HuH-7 (cell line): ENCODE data around the gene CCBE1.

Experiments used
- DNase-seq: peaks from one replicate; pipeline ENCODE4 v3.0.0; 2011; ENCODE audit warnings: low spot score

The CCBE1 gene

DNA sequence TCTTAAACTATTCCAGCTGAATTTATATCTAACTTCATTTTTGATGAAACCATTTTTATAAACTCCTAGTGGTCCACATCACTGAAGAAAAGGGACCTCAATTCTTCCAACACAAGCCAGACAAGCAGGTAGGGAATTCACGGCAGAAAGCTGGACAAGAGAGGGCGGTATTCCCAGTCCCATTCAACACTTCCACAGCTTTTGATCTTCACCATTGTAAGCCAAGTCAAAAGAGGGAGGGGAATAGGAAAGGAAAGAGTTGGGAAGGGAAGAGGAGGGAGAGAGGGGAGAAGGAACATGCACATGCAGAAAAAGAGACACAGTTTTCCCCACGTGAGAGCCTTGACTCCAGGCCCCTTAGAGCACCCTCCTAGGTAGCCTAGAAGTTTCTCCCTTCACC lies 77.4 kb downstream of the CCBE1 start:
- DNase-seq = no peak

DNA sequence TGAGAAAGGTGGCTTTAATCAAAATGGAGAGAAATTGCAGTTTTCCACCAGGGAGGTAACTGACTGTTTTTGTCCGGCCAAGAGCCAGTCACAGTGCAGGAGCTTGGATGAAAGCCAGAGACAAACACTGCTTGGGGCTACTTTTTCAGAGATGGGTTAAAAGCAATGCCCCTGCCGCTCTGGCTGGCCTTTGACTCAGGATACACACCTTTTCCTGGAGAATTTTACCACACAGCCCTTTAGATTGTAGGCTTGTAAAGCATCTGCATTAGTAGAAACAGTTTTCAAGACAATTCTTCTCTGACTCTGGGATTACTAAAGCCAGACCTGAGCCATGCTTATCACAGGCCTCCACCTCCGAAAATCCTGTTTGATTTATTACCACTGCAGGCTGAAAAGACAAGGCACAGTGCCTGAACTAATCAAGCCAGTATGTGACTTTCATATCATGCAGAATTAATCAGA lies 79.7 kb downstream of the CCBE1 start:
- DNase-seq = no peak

DNA sequence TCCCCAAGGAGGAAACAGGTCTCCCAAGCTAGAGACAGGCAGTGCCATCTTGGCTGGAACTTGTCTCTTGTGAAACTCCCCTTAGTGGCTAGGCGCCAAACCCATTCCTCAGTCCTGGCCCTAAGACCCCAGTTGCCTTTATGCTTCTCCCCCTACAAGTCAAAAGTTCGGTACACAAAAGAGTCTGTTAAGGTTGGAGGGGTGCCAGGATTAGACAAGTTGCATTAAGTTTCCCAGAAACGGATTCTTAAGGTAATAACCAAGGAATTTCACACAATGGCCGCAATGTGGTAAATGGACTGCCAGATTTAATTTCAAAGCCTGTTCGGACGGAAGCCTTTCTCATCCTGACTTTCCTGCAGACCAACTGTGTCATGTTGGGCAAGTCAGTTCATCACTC lies 80.7 kb downstream of the CCBE1 start:
- no peak for DNase-seq

DNA sequence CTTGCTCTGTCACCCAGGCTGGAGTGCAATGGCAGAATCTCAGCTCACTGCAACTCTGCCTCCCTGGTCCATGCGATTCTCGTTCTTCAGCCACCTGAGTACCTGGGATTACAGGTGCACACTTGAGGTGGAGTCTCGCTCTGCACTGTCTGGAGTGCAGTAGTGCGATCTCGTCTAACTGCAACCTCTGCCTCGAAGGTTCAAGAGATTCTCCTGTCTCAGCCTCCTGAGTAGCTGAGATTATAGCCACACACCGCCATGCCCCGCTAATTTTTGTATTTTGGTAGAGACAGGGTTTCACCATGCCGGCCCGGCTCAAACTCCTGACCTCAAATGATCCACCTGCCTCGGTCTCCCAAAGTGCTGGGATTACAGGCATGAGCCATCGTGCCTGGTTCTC lies 83.3 kb downstream of the CCBE1 start:
- no peak for DNase-seq

DNA sequence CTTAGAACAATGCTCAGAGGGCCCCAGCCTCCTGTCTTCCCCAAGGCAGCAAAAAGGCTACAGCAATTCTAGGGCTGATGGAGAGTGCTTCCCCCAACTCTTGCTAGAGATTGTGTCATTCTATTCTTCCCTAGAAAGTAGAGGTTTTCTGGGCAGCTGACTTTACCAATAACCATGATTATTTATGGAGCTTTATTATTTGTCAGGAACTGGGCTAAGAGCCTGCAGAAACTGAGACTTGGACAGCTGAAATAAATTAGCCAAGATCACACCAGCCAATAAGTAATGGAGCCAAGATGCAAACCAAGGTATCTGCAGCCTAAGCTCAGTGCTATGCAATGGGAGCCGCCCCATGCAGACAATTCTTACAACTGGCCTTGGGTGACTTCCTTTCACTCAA lies 84.8 kb downstream of the CCBE1 start:
- DNase-seq = no peak

DNA sequence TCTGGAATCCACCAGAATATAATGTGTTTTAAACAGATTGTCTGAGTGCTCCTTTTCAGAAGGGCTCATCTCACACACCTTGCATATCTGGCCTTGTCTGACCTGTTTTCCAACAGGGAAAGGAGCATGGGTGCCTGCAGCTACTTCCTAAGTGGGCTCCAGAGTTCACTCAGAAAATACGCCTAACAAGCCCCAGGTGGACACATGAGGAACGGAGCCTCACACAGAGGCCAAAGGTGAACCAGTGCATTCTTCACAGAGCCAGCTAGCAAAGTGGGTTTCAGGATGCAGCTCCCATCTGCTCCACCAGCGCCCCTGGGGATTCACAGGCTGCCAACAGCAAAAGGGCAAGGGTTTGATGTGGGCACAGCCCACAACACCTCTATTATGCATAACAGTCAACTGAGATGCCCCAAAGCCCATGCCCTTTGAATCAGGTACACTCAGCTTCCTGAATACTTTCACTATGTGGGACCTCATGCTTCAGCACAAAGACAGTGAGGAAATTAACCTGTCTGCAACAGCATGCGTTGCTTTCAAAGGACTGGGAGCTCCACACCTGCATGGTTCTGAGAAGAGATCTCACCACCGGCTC lies 86.6 kb downstream of the CCBE1 start:
- DNase-seq = no peak

DNA sequence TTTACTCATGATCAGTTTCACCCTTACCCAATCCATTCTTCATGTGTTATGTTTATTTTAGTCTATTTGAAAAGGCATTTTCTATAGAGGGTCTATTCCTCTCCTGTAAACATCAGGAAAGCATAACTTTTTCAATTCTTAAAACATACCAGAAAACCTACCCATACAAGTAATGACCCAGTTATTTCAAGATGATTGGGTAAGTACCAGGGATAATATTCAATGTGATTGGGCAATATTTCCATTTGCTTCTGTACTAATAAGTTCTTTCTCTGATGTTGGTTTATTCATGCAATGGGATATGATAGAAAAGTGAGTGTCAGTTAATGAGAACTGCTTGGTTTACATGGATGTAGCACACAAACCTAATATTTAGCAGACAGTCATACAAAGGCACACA lies 87.6 kb downstream of the CCBE1 start:
- no peak for DNase-seq

DNA sequence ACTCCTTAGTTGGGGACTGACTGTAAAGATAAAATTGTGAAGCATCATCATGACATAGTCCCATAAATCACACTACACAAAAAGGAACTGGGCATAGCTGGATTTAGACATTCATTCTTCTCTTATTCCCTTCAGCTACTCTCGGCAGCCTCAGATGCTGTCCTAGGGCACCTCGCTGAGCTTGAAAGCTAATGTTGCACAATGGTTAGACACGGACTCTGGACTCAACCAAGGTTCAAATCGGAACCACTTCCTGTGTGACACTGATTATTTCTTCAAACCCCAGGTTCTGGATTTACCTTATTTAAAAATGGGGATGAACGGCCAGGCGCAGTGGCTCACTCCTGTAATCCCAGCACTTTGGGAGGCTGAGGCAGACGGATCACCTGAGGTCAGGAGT lies 89.8 kb downstream of the CCBE1 start:
- DNase-seq = no peak

DNA sequence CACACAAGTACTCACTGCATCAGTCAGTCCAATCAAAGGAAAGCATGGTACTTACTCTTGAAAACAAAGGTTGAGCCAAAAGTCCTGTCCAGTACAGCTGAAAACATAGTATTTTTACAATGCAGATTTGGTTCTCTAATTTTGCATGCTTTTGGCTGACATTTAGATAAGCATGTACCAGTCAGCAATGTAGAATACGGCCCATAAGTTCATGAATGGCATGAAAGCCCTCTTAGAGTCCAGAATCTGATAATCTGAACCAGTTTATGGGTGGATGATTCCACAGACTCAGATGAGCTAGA lies 90.2 kb downstream of the CCBE1 start:
- DNase-seq = no peak

DNA sequence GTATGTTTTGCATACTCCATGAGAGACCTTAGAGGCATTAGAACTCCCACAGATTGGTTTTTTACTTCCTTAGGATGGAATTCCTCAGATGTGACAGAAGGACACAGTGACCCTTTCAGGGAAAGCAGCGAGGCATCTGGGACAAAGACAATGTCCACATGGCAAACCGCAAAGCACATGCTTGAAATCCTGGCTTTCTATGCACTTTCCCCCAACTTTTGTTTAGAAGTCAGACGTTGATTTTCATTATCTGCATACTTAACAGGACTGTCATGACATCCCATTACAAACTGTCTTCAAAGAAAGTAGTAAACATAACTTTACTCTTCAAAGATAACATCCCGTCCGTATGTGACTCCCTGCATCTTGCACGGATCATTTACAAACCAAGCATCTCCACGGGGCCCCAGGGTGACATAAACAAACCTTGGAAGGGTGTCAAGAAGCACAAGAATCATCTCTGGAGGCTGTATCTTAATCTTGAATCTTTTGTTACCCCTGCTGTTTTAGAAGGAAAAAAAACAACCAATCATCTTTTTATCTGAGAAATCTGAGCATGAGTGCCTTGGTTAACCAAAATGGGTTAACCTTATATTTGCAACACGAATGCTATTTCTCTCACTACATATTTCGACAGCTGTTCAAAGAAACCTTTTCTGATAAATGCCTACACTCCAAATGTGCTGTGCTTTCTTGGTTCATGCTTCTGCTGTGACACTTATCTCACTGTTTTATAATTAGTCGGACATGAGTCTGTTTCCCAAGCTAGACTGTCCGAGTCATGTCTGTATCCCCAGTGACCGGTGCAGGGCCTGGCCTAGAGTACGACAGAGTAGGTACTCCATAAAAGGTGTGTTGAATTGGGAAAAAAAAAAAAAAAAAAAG lies 90.8 kb downstream of the CCBE1 start:
- DNase-seq = no peak

DNA sequence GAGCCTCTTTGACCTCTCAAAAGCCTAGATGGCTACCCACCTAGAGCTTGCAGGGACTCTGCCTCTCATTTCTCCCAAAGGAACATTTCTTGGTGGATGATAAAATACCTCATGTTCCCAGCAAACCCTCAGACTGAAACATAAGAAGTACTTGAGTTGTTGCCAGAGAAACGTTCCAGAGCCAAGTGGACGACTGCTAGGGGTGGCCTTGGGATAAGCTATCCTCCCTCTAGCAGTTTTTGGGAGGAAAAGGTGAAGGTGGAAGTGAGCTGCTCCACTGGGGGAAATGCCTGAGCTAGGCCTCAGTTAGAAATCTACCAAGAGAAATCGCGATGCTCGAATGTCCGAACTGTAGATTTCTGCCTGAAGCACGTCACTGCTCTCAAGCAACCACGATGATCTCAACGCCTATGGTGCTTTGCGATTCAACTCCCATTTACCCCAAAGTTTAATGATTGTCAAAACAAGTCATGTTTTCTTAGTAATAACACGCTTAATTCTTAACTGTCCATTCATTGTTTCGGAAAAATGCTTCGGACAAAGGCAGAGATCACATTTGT lies 91.5 kb downstream of the CCBE1 start:
- no peak for DNase-seq

DNA sequence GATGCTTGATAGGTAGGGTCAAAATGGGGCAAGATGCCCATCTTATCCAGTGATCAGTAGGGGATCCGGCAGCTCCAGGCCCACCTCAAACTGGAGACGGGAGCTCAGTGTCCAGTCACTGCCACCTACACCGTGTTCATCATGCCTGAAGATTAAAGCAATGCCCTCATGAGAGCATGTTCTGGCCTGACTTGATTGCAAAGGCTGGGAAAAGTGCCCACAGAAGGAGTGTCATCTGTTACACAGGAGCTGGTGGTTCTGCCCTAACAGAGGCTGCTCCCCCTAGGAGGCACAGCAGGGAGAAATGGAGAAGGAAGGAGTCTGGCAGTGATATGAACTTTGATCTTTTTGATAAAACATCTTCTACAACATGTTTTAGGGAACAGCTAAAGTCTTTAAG lies 92.3 kb downstream of the CCBE1 start:
- no peak for DNase-seq

DNA sequence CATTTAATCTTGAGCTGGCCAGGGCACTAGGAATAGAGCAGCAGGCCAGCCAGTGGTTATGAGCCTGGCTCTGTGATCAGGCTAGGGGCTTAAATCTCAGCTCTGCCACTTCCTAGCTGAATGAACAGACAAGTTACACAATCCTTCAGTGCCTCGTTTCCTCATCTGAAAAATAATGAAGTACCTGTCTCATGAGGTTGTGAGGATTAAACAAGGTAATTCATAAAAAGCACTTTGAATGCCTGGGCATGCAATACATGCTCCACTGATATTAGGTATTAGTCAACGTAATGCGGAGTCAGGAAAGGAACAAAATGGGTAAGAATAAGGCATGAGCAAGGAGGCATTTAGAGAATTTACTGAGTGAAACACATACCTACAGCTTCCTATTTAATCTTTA lies 100.2 kb downstream of the CCBE1 start:
- DNase-seq = no peak

DNA sequence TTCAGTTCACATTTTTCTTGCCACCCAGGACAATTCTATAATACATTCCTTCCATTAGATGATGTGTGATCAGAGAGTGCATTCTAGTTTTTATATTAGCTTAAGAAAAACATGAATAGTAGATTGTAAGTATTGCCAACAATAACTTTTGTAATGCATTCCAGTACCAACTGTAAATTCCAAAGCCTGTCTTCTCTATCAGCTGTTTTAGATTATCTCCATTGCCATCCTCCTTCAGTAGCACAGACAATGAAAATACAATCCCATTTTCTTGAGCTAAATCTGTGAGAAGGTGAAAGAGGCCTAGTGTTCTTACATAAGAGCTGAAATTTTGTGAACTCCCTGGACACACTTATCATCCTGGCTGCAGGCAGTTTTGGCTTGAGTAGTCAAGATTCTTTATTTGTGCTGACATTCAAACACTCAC lies 103.9 kb downstream of the CCBE1 start:
- no peak for DNase-seq

DNA sequence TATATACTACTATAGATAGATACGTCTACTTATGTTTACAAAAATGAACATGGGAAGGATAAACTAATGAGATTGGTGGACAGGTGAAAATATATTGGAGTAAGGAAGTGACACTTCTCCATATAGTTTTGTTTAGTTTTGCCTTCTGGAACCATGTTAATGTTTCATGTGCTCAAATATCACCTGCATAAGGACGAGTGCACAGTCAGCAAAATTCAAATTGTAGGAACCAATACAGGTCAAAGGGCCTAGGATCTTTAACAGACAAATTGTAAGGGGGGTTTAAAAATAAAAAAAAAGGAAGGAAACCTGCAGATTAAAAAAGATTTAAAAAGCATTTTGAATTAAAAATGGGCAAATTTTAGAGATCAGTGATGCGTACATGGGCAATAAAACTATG lies 104.6 kb downstream of the CCBE1 start:
- no peak for DNase-seq

DNA sequence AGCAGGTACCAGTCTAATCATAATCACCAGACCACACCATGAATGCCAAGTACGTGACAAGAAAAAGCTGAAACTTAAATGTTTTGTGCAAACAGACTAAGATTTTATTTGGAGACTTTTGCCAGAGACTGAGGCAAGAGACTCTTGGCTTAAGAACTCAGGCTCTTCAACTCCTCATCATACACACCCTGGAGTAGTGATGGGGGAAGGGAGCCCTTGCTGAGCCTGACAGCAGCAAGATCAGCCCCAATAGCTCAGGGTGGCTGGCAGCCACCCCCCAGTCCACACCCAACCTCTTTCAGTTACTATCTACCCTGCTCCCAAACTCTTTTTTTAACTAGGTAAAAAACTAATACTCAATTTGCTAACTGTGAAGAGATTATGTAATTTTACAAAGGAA lies 114.8 kb downstream of the CCBE1 start:
- no peak for DNase-seq

DNA sequence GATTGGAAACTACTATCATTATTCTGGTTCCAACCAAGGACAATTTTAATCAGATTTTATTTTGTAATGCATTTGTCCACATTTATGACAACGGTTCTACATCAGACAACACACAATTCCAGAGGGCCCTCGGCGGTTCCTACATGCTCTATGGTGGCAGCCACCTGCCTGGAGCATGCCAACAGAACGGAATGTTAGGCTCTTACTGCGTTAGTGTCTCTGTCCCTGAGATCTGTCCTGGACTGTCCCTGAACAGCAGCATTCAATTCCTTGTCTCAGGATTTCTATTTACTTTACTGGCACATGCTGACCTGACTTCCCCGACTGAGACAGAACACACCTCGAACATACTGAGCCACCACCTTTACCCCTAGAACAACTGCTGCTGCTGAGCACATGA lies 117.7 kb downstream of the CCBE1 start:
- no peak for DNase-seq

DNA sequence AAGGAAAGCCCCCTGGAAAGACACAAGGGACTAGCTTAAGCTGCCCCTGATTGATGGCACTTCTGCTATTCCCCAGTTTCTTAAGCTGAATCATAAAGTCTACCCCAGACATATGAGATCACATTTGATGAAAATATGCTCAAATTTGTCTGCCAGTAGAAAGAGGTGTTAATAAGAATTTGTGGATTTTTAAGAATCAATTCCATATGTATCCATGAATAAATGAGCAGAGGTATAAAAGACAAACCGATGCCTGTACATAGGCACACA lies 119.9 kb downstream of the CCBE1 start:
- no peak for DNase-seq

DNA sequence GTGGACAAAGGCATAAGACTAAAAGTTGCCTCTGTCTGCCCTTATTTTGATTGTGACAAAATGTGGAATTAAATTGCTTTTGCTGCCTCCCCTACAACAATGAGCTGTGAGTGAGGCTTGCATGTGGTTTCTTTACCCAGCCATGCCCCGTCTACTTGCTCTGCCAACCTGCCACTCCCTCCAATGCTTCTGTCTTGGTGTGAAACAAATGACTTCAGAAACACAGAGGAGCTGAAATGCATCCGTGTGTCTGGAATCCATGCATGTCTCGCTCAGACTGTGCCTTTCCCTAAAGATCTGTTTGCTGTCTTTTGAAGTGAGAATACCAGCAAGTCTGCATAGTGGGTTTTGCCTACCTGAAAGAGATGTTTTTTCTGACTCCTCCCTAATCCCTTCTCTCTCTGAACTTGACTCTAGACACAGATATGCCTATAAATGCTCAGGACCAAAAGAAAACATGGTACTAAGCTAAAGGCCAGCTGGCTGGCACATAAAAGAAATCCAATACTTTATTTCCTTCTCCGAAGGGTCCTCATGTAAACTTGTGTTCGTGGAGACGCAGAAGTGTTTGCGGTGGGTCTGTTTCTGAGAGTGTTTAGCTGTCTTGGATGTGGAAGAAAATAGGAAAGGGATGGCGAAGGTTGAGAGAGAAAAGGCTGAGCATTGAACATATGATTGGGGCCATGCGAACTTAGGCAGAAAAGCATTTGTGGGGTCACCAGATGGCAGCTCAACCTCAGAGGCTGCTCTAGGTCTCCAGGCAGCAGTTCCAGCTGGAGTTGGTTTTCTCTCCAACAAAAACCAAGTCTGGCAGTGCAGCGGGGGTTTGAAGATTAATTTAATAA lies 120.5 kb downstream of the CCBE1 start:
- no peak for DNase-seq

DNA sequence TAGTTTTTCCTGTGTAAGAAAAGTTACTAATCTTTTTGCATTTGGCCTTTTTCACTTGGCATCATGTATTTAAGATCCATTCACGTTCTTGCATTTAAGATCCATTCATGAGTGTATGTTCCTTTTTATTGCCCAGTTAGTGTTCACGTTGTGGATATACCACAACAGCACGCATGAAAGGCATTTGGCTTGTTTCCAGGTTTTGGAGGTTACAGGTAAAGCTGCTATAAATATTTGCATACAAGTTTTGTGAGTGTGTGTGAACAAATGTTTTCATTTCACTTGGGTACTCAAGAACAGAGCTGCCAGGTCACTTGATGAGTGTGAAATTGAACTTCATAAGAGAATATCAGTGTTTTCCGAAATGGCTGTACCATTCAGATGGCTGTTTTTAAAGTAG lies 121.2 kb downstream of the CCBE1 start:
- DNase-seq = no peak

DNA sequence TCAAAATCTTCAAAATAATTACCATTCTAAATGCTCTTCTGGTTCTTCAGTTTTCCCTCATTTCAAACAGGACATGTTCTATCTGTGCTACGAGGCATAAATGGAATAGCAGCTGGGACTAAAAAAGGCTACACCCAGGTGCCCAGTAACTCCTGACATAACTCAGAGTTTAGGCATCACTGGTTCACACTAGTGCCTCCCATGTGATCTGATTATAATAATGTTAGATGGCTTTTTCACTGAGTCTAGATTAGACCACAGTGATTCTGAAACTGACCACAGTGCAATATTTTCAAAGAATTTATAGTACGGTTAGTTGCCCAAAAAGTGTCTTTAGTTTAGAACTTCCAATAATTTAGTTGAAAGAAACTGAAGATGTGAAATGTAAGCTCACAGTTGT lies 123.3 kb downstream of the CCBE1 start:
- DNase-seq = no peak

DNA sequence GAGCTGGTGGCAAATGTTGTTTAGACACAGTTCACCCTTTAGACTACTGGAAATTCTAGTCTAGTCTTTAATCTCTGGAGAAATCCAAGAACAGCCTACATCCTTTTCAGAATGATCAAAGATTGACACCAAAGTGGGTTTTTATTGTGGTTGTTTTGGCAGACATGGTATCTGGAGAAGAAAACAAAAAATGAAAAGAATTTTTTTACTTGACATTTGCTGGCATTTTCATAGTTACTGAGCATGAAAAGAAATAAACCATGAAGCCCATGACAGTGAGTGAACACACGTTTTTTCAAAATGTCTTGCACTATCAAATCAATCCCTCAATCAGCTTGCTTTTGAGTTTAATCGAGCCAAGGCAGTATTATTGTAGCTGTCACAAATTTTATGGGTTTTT lies 125.3 kb downstream of the CCBE1 start:
- no peak for DNase-seq

DNA sequence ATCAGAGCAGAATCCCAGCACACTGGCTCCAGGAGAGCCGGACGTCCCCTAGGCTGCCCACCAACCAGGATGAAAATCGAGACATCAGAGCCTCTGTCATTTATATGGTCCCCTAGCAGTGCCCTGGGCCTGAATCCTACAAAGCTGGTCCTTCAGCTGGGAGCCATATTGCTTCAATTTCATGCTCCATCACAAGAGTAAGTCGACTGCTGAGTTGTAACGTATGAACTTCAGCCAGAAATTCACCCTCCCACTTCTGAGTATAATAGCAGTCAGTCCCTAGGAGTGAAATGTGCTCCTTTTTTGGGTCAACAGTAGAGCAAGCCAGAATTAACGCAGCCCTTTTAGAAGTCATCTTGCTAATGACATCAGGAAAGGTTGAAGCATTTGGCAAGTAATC lies 126.4 kb downstream of the CCBE1 start:
- no peak for DNase-seq
